MM.1S (cell line): Measurements from ENCODE around the gene SLC22A3.

ENCODE experiments used
- CTCF ChIP-seq: fragments of 300-600 bp; sonication (generic); IDR thresholded peaks from 2 replicates; pipeline ENCODE4 v1.5.1; 2016; ENCODE audit warnings: antibody characterized with exemption, low read length, mixed read lengths
- EZH2 ChIP-seq: fragments of 300-600 bp; sonication (generic); optimal IDR thresholded peaks from 2 replicates; pipeline ENCODE3; 2017; ENCODE audit warnings: low read depth, mild to moderate bottlenecking, antibody characterized with exemption, low read length, mixed read lengths

DNA sequence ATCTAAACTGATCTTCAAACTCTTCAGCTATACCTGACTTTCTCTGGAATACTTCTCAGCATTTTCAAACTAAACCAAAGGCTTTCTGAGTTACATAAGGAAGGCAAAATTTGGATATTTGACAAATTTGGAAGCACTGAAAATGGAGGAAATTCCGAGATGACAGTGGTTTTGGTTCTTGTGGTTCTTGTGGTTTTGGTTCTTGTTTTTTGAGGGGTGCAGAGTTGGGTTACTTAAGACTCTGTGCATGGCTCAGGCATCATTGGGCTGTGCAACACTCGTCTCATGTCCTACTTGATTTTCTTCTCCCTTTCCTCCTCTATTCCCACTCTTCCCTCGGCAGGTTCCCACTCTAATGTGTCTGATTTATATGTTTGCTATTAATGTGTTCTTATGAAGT is 78.0 kb downstream of the SLC22A3 start:
- TF ChIP-seq CTCF (no peak), EZH2 (no peak)
